Endothelial cell of umbilical vein (primary cell): Measurements from ENCODE around the gene EYS.

Source experiments
- CTCF ChIP-seq, 2 donors: IDR thresholded peaks; 1 replicate in 1 of 2; 2 replicates in 1 of 2; pipeline ENCODE4 v1.5.1; 2011; ENCODE audit warnings: low read length in 2 of 2, mild to moderate bottlenecking in 2 of 2, moderate library complexity in 2 of 2, control low read depth in 1 of 2, inconsistent platforms in 1 of 2, low read depth in 1 of 2; ENCODE audit not compliant: insufficient read depth in 1 of 2; ENCODE audit errors: extremely low read depth in 1 of 2
- EZH2 ChIP-seq: IDR thresholded peaks from 2 replicates; pipeline ENCODE4 v1.6.1; 2012; ENCODE audit warnings: borderline replicate concordance, low read depth, mild to moderate bottlenecking, moderate library complexity, low read length, inconsistent platforms; ENCODE audit not compliant: severe bottlenecking
- GATA2 ChIP-seq: IDR thresholded peaks from 2 replicates; pipeline ENCODE4 v1.7.0; 2011; ENCODE audit warnings: low read depth, mild to moderate bottlenecking, moderate library complexity, mixed read lengths, low read length; ENCODE audit not compliant: insufficient read length, insufficient read depth
- JUN ChIP-seq: IDR thresholded peaks from 2 replicates; pipeline ENCODE4 v1.6.1; 2011; ENCODE audit warnings: borderline replicate concordance, low read depth; ENCODE audit not compliant: insufficient read length, insufficient read depth
- MAX ChIP-seq: IDR thresholded peaks from 2 replicates; pipeline ENCODE4 v1.6.1; 2011; ENCODE audit not compliant: insufficient read depth, insufficient read length
- MYC ChIP-seq: IDR thresholded peaks from one replicate; pipeline ENCODE4 v1.6.1; 2011; ENCODE audit warnings: mild to moderate bottlenecking, low read depth, low read length
- POLR2A ChIP-seq: IDR thresholded peaks from 2 replicates; pipeline ENCODE4 v1.6.1; 2012; ENCODE audit warnings: low read depth, mild to moderate bottlenecking, control low read depth, low read length
- POLR2AphosphoS5 ChIP-seq: IDR thresholded peaks from 2 replicates; pipeline ENCODE4 v1.6.1; 2012; ENCODE audit warnings: low read depth, mild to moderate bottlenecking, control low read depth, low read length, moderate library complexity; ENCODE audit not compliant: insufficient read depth

- TF ChIP-seq POLR2A (no peak), EZH2 (no peak), CTCF (IDR thresholded peaks at IDR 0.05; ENCODE audit: extremely low read depth in 1 of 2, insufficient read depth in 1 of 2, low read depth in 1 of 2, low read length in 2 of 2) (no peak), POLR2AphosphoS5 (no peak), MYC (no peak), GATA2 (no peak), JUN (no peak), MAX (no peak)
Observed at GRCh38 chr6:64713175-64713574, 993.9 kb downstream of the EYS start.
